OCI-LY7 (cell line): Measurements from ENCODE around the gene SEL1L2. TPM values are rescaled to one million over a fixed set of nuclear protein-coding genes. Genes with fewer than 3 reads are reported as not detected.

Experiments used
- BruUV-seq: library from RNA; stranded (reverse); fragments of 400-500 nt; replicated peaks from 2 replicates; lab custom pipeline; 2021; lab: Mats Ljungman, UMichigan
- CTCF ChIA-PET: fragments of 300-600 bp; sonication (Branson Sonifier 250); formaldehyde crosslinking; loops from one replicate; lab custom pipeline; 2022; ENCODE audit warnings: antibody characterized with exemption; ENCODE audit not compliant: unreplicated experiment; lab: Charles Lee
- POLR2A ChIA-PET: fragments of 300-600 bp; sonication (Branson Sonifier 250); formaldehyde crosslinking; loops from one replicate; lab custom pipeline; 2022; ENCODE audit warnings: antibody characterized with exemption; lab: Charles Lee
- DNase-seq: peaks from one replicate; pipeline ENCODE4 v3.0.0-alpha.2; 2015; ENCODE audit warnings: low spot score
- H2AFZ ChIP-seq: fragments of 200-600 bp; sonication (generic), shearing (Covaris generic); 2 replicates; pipeline ENCODE4 v1.6.1; 2014; ENCODE audit warnings: mild to moderate bottlenecking, antibody characterized with exemption, low read length, moderate library complexity
- H3K27ac ChIP-seq: fragments of 200-600 bp; sonication (generic); 2 replicates; pipeline ENCODE4 v1.5.1; 2014; ENCODE audit warnings: mixed run types, low read depth, mild to moderate bottlenecking, moderate library complexity, low read length, inconsistent platforms; ENCODE audit not compliant: poor library complexity, severe bottlenecking
- H3K36me3 ChIP-seq: fragments of 200-600 bp; sonication (generic); 2 replicates; pipeline ENCODE4 v1.6.1; 2014; ENCODE audit warnings: mild to moderate bottlenecking, antibody characterized with exemption, low read length, moderate library complexity, mixed read lengths; ENCODE audit not compliant: insufficient read depth
- H3K4me1 ChIP-seq: fragments of 200-600 bp; sonication (generic); 2 replicates; pipeline ENCODE4 v1.5.1; 2014; ENCODE audit warnings: mild to moderate bottlenecking, low read length; ENCODE audit not compliant: insufficient read depth, poor library complexity, severe bottlenecking
- H3K4me2 ChIP-seq: fragments of 200-600 bp; sonication (generic); 2 replicates; pipeline ENCODE4 v1.6.1; 2014; ENCODE audit warnings: mild to moderate bottlenecking, low read length
- H3K4me3 ChIP-seq: fragments of 200-600 bp; sonication (generic); 2 replicates; pipeline ENCODE4 v1.5.1; 2014; ENCODE audit warnings: mild to moderate bottlenecking, low read depth, low read length; ENCODE audit not compliant: poor library complexity, severe bottlenecking
- H3K79me2 ChIP-seq: fragments of 200-600 bp; sonication (generic); 2 replicates; pipeline ENCODE4 v1.6.1; 2016; ENCODE audit warnings: low read depth, mild to moderate bottlenecking, low read length, moderate library complexity, mixed read lengths; ENCODE audit not compliant: insufficient read depth
- H3K9me2 ChIP-seq: fragments of 200-600 bp; sonication (generic); 2 replicates; pipeline ENCODE4 v1.6.1; 2016; ENCODE audit warnings: mild to moderate bottlenecking, low read length, mixed read lengths; ENCODE audit not compliant: insufficient read depth
- H3K9me3 ChIP-seq: fragments of 200-600 bp; sonication (generic); 2 replicates; pipeline ENCODE4 v1.6.1; 2014; ENCODE audit warnings: mild to moderate bottlenecking, mixed run types, low read length, mixed read lengths
- H4K20me1 ChIP-seq: fragments of 200-600 bp; sonication (generic); 2 replicates; pipeline ENCODE4 v1.6.1; 2014; ENCODE audit warnings: mild to moderate bottlenecking, antibody characterized with exemption, low read length, moderate library complexity, mixed read lengths; ENCODE audit not compliant: insufficient read depth
- CTCF ChIP-seq: fragments of 200-600 bp; sonication (generic); conservative IDR thresholded peaks from 2 replicates; pipeline ENCODE4 v1.5.1; 2014; ENCODE audit warnings: mild to moderate bottlenecking, antibody characterized with exemption, low read length, moderate library complexity, mixed read lengths
- EZH2phosphoT487 ChIP-seq: fragments of 200-600 bp; sonication (generic); IDR thresholded peaks from 2 replicates; pipeline ENCODE4 v1.6.1; 2018; ENCODE audit warnings: low read depth, borderline replicate concordance, mild to moderate bottlenecking, mixed run types, antibody characterized with exemption, low read length, moderate library complexity, mixed read lengths
- intact Hi-C: fragments of 100-400 bp; cut with micrococcal nuclease; formaldehyde crosslinking; loops from one replicate; pipeline ENCODE4 v1.10.0; 2022; ENCODE audit not compliant: unreplicated experiment
- total RNA-seq, 2 experiments: library from RNA; depleted of rRNA in 1 of 2; stranded (reverse); fragments of >200 nt in 1 of 2; shearing (Covaris generic) in 1 of 2; gene quantifications; 2 replicates each; pipeline ENCODE4 v1.2.3, GENCODE V29; 2014 to 2022

SEL1L2 gene
- total RNA-seq, 2 experiments from 2014 or later, result not detected

- Histone ChIP-seq H3K27ac (no peak overlapping the region), H2AFZ (no peak overlapping the region), H3K9me3 (no peaks in the 10 kb centered on the region), H3K4me3 (no peak overlapping the region), H4K20me1 (no peaks in the 10 kb centered on the region), H3K9me2 (no peaks in the 10 kb centered on the region), H3K36me3 (no peaks in the 10 kb centered on the region), H3K4me2 (no peak overlapping the region), H3K4me1 (no peaks in the 10 kb centered on the region), H3K79me2 (no peaks in the 10 kb centered on the region)
- no TSS peak for BruUV-seq
- POLR2A ChIA-PET, result interaction anchor here (1.1 kb wide), 1 partner anchor 14 kb away, joined by 3 read pairs; no protein-coding TSS in a partner anchor
- intact Hi-C loops, result no loop called here
- CTCF ChIA-PET, result no interaction called here
- no peak for DNase-seq
- TF ChIP-seq EZH2phosphoT487, result no peak
- TF ChIP-seq CTCF, result no peak
These were observed 85.6 kb downstream of the SEL1L2 start for GRCh38 chr20:13904766-13905165.

- no peak overlapping the region for H2AFZ ChIP-seq
- no peak overlapping the region for H3K27ac ChIP-seq
- no TSS peak for BruUV-seq
- H3K9me3 ChIP-seq, result no peaks in the 10 kb centered on the region
- no peak overlapping the region for H3K4me3 ChIP-seq
- POLR2A ChIA-PET, result no interaction called here
- TF ChIP-seq EZH2phosphoT487 (no peak), CTCF (no peak)
- H3K36me3 ChIP-seq, result no peaks in the 10 kb centered on the region
- CTCF ChIA-PET, result no interaction called here
- no peaks in the 10 kb centered on the region for H3K9me2 ChIP-seq
- intact Hi-C loops, result no loop called here
- no peak for DNase-seq
- no peak overlapping the region for H3K4me2 ChIP-seq
- no peaks in the 10 kb centered on the region for H3K79me2 ChIP-seq
- H3K4me1 ChIP-seq, result no peaks in the 10 kb centered on the region
- H4K20me1 ChIP-seq, result no peaks in the 10 kb centered on the region
These were observed 89.9 kb downstream of the SEL1L2 start for GRCh38 chr20:13900496-13900895.

GRCh38 chr20:13898012-13898612 is 92.3 kb downstream of the SEL1L2 start:
- H3K9me2 ChIP-seq, result no peaks in the 10 kb centered on the region
- no peak for DNase-seq
- H3K4me3 ChIP-seq, result no peak overlapping the region
- H4K20me1 ChIP-seq, result no peaks in the 10 kb centered on the region
- no peak overlapping the region for H2AFZ ChIP-seq
- no peaks in the 10 kb centered on the region for H3K79me2 ChIP-seq
- TF ChIP-seq EZH2phosphoT487 (no peak), CTCF (peak; percentile 31; the same call in 1 of the 2 replicates)
- no peaks in the 10 kb centered on the region for H3K4me1 ChIP-seq
- intact Hi-C loops, result no loop called here
- POLR2A ChIA-PET, result interaction anchor here (0.7 kb wide), 1 partner anchor 741 kb away, joined by 3 read pairs; no protein-coding TSS in a partner anchor
- CTCF ChIA-PET, result no interaction called here
- no TSS peak for BruUV-seq
- H3K36me3 ChIP-seq, result no peaks in the 10 kb centered on the region
- no peaks in the 10 kb centered on the region for H3K9me3 ChIP-seq
- no peak overlapping the region for H3K27ac ChIP-seq
- H3K4me2 ChIP-seq, result no peak overlapping the region
